GM12865 (cell line): Measurements from ENCODE around the gene CACNA1C.

Experiments
- DNase-seq: peaks from one replicate; pipeline ENCODE4 v3.0.0; 2010; ENCODE audit warnings: low read depth
- H3K4me3 ChIP-seq: 2 replicates; pipeline ENCODE4 v1.5.1; 2011; ENCODE audit warnings: mild to moderate bottlenecking, low read depth, low read length, control low read depth
- TF ChIP-seq, protein P1 (sequence below): IDR thresholded peaks from 2 replicates; pipeline ENCODE4 v1.5.1; 2011; ENCODE audit warnings: low read length, control low read depth, low read depth, inconsistent platforms; ENCODE audit not compliant: insufficient read depth; ENCODE audit errors: missing control alignments

CACNA1C gene

DNA sequence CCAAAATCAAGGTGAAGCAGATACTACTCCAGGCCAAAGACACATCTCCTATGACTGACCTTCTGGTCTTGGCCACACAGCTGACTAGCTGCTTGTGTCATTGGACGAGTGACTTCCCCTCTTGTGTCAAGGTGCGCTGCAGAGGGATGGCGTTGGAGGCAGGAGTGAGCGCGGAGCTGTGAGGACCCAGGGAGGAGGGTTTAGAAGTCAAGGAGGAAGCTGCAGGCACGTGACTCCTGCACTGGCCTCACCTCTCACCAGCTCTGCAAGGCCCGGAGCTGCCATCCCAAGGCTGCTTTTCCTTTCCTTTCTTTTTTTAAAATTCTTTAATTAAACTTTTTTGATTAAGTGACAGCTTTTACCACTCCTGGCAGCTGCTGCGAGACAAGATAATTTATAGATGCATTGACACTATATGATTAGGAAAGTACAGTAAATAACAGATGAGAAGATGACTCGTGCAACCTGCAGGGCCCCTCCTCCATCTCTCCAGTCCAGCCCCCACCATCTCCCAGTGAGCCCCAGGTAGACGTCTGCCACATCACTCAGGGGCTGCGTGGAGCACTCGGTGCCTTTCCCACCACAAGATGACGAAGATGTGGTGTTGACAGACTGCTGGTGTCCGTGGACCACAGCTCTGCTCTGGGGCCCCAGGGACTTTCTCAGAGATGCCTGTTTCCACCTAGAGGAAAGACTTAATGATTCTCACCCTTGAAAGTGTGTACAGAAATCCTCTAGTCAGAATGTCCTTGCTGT, 350.6 kb downstream of the CACNA1C start:
- H3K4me3 ChIP-seq = no peak overlapping the region
- TF ChIP-seq, protein P1, sequence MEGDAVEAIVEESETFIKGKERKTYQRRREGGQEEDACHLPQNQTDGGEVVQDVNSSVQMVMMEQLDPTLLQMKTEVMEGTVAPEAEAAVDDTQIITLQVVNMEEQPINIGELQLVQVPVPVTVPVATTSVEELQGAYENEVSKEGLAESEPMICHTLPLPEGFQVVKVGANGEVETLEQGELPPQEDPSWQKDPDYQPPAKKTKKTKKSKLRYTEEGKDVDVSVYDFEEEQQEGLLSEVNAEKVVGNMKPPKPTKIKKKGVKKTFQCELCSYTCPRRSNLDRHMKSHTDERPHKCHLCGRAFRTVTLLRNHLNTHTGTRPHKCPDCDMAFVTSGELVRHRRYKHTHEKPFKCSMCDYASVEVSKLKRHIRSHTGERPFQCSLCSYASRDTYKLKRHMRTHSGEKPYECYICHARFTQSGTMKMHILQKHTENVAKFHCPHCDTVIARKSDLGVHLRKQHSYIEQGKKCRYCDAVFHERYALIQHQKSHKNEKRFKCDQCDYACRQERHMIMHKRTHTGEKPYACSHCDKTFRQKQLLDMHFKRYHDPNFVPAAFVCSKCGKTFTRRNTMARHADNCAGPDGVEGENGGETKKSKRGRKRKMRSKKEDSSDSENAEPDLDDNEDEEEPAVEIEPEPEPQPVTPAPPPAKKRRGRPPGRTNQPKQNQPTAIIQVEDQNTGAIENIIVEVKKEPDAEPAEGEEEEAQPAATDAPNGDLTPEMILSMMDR = no peak
- no peak for DNase-seq

GRCh38 chr12:2405039-2405438, 352.3 kb downstream of the CACNA1C start:
- no peak overlapping the region for H3K4me3 ChIP-seq
- TF ChIP-seq, protein P1 = no peak
- DNase-seq = no peak

DNA sequence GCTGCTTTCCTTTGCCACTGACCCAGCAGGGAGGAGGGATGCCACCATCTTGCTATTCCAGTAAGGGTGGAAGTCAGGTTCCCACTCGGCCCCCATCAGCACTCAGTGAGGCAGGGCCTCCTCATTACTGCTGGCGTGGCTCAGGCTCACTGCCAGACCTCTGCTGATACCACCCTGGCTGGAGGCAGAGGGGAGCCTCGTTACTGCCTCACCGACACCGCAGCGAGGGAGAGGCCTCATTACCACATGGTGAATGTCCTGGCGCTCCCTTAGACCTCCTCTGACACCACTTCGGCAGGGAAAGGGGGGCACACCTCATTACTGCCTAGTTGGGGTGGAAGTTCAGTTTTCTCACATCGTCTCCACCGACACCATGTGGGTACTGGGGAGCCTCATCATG, 354.1 kb downstream of the CACNA1C start:
- no peak overlapping the region for H3K4me3 ChIP-seq
- TF ChIP-seq, protein P1 = no peak
- DNase-seq = no peak

DNA sequence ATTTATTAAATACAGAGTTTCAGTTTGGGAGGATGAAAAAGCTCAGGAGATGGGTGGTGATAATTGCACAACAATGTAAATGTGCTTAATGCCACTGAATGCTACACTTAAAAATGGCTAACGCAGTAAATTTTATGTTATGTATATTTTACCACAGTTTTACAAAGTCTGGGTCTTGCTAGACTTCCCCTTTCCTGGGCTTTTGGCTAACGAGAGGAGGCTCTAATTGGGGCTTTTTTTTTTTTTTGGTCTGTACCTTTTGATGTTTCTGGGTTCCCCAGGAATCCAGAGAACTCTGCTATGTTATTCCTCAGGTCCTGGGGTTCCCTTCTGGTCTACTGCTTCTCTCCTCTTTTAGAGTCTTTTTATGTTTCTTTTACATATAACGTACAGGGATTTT, 355.5 kb downstream of the CACNA1C start:
- TF ChIP-seq, protein P1 = no peak
- H3K4me3 ChIP-seq = no peak overlapping the region
- no peak for DNase-seq

GRCh38 chr12:2409656-2410265, 357.0 kb downstream of the CACNA1C start:
- H3K4me3 ChIP-seq = no peak overlapping the region
- no peak for DNase-seq
- TF ChIP-seq, protein P1 = no peak

- TF ChIP-seq, protein P1 = no peak
- H3K4me3 ChIP-seq = no peak overlapping the region
- DNase-seq = no peak
Observed at GRCh38 chr12:2410496-2410895, 357.7 kb downstream of the CACNA1C start.
